ENCODE data around the gene ADAMTS18.

ADAMTS18 gene

DNA sequence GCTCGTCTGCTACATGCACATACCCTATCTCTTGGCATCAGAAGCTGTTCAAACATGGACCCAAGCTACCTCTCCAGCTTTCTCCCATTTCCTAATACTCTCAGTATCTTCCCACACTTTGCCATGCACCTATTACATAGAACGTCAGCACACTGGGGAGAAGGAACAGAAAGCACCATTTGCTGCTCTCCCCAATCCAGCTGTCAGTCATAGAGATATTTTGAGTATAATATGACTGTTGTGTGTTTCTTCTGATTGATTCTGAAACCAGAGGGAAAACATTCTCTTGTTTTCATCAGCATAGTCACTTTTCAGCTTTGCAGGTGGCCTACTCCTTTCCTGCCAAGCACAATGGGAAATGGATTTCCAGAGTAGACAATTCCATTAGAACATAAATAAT lies 107.1 kb downstream of the ADAMTS18 start:
- DNase-seq (ENCODE audit: low spot score), result no peak

DNA sequence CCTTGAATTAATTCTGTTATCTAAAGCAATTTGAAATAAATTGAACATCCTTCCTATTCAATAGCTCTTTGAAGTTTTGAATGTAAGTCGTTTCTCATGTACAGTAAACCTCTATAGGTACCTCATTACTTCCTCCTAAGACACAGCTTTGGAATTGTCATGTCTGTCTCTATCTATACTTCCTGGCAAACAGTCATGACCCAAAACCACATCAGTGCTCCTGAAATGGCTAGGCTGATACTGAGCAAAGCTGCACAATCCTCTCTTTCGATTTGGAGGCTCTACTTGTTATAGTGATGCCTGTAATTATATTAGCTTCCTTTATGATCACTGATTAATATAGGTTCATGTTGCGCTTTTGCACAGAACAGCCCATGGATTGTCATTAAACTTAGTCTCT lies 110.1 kb downstream of the ADAMTS18 start:
- no peak for DNase-seq (ENCODE audit: low spot score)

DNA sequence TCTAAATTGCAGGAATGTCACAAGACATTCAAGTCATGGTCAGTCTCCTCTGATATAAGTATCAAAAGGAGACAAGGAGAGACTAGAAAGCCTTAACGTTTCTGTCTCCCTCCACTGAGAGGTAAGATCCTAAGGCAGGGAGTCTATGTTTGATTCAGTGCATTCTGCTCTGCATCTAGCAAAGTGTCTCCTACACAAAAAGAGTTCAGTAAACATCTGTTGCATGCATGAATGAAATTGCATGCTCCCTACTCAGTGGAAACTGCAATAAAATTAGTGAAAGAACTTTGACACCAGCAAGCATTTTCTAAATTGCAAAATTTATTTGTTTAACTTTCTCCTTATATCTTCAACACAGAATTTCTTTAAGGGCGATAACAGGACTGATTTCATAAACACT lies 111.1 kb downstream of the ADAMTS18 start:
- no peak for DNase-seq (ENCODE audit: low spot score)

DNA sequence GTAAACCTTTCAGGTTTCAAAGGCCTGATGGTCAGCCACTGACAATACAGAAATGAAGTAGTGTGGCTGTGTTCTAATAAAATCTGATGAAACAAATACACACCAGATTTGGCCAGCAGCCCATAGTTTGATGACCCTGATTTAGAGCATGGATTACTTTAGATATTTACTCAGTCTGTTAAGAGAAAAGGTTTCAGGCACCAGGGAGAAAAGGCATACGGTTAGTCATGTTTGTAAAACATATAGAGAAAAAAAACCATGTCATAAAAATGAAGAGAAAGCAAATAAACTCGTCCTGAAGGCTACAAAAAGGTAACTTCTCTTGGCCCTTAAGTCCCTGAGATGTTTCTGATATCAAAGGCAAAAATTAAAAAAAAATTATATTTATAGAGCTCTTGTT lies 112.1 kb downstream of the ADAMTS18 start:
- DNase-seq (ENCODE audit: low spot score), result no peak

DNA sequence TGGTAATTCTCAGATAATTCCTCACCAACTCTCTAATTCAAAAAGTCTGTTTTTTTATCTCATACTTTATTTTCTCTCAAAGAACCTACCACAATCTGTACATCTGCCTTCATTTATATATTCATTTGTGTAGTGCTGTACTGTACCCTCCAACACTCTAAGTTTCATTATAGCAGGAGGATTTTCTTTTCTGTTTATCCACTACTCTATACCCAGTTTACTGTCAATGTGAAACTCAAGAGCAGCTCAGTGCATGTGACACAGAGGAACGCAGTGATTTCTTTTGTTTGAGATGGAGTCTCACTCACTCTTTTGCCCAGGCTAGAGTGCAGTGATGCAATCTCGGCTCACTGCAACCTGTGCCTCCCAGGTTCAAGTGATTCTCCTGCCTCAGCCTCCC lies 117.8 kb downstream of the ADAMTS18 start:
- DNase-seq (ENCODE audit: low spot score), result no peak

DNA sequence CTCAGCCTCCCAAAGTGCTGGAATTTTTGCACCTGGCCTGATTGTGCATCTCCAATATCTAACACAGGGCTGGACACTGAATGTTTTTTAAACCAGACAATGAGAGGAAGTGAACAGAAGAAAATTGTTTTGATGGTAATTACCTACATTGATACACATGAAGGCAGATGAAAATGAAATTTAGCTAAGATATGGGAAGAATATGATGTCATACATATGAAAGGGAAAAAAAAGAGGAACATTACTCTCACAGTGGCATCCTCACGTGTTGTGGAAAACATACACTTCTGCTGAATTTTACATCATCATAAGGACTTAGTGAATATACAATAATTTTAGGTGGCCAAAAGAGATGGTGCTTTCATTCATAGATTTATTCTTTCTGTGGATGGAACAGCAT lies 124.0 kb downstream of the ADAMTS18 start:
- no peak for DNase-seq (ENCODE audit: low spot score)

- DNase-seq (ENCODE audit: low spot score), result no peak
These were observed 126.7 kb downstream of the ADAMTS18 start for GRCh38 chr16:77308163-77308561.

GRCh38 chr16:77307426-77308162 lies 127.2 kb downstream of the ADAMTS18 start:
- DNase-seq (ENCODE audit: low spot score), result no peak

GRCh38 chr16:77306075-77306474 lies 128.8 kb downstream of the ADAMTS18 start:
- DNase-seq (ENCODE audit: low spot score), result no peak

DNA sequence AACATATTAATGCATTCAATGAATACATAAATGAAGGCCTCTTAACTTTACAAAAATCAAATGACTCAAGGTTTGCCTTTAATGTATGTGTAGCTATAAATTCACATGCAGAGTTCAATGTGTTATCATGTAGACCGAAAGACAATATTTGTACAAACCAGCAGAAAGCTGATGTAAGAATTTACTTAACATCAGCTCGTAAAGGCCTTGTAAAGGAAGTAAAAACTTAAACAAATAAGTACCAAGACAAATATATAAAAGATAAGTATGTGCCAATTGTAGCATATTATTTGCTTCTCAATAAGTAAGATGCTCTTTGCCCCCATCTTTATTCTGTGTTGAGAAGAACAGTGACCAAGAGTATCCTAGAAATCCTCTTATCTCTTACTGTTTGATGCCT lies 130.0 kb downstream of the ADAMTS18 start:
- no peak for DNase-seq (ENCODE audit: low spot score)

DNA sequence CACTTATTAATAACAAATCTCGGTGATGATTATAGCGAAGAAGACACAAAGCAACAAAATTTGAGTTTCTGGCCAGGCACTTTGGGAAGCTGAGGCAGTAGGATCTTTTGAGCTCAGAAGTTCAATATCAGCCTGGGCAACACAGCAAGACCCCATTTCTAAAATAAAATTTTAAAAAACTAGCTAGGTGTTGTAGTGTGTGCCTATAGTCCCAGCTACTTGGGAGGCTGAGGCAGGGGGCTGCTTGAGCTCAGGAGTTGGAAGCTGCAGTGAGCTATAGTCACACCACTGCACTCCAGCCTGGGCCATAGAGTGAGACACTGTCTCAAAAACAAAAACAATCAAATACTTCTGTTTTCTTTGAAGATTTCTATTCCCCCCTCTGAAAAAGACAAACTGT lies 130.7 kb downstream of the ADAMTS18 start:
- no peak for DNase-seq (ENCODE audit: low spot score)

DNA sequence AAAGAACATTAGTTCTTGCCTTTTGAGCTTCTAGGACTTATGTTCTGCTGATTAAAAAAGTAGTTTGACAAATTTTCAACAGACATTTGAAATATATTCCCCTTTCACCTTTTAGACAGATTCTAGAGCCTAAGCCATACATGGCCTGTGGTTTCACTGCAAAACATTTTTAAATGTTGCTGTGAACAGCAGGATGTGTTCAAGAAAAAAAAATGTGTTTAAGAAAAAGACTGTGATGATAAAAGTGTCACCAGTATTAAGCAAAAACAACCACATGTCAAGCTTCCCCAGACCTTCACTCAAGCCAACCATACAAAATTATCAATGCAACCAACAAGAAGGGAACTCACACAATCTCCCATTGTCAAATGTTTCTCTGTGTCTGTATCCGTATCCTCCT lies 132.2 kb downstream of the ADAMTS18 start:
- no peak for DNase-seq (ENCODE audit: low spot score)

GRCh38 chr16:77302249-77302648 lies 132.6 kb downstream of the ADAMTS18 start:
- no peak for DNase-seq (ENCODE audit: low spot score)

GRCh38 chr16:77300256-77300655 lies 134.6 kb downstream of the ADAMTS18 start:
- DNase-seq (ENCODE audit: low spot score), result no peak

DNA sequence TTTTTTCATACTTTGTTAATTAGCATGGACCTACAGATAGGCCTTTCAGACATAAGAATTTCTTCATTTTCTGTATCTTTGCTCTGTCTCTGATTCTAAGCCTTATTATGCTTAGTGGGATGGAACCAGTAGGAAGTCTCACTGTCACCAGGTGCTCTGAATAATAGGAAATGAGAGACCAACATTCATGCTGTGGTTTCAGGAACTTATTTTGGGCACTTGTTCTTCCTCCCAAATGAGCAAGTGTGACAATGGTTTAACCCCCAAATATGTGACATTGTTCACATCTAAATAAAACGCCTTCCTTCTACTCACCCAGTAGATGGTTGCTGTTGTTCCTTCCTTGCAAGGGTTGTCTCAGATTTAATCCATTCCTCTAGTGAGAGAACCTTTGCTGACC lies 135.4 kb downstream of the ADAMTS18 start:
- DNase-seq (ENCODE audit: low spot score), result no peak

GRCh38 chr16:77298418-77299360 lies 136.1 kb downstream of the ADAMTS18 start:
- DNase-seq (ENCODE audit: low spot score), result peak; percentile 15

DNA sequence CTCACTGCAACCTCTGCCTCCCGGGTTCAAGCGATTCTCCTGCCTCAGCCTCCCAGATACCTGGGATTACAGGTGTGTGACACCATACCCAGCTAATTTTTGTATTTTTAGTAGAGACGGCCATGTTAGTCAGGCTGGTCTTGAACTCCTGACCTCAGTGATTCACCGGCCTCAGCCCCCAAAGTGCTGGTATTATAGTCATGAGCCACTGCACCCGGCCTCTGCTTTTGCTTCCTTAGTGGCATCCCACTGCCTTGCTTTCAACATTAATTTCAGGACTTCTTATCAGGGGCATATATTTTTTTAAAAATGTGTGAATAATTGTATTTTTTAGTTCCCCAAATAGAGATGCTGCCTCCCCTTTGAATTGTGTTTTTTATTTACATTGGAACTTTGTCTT lies 136.8 kb downstream of the ADAMTS18 start:
- DNase-seq (ENCODE audit: low spot score), result no peak

DNA sequence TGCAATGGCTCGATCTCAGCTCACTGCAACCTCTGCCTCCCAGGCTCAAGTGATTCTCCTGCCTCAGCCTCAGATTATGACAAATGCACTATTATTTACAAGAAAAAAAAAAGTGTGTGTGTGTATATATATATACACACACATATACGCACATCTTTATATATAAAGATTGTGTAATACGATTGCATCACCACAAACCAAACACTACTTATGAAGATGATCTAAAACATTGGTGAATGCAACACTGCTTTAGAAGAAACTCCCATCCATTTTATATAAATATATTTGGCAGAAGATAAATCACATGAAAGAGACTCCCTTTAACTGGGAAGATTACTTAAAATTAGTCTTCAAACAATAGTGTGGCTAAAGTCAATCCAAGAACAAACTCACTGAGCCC lies 138.9 kb downstream of the ADAMTS18 start:
- DNase-seq (ENCODE audit: low spot score), result no peak

GRCh38 chr16:77290451-77291115 lies 144.3 kb downstream of the ADAMTS18 start:
- DNase-seq (ENCODE audit: low spot score), result no peak

DNA sequence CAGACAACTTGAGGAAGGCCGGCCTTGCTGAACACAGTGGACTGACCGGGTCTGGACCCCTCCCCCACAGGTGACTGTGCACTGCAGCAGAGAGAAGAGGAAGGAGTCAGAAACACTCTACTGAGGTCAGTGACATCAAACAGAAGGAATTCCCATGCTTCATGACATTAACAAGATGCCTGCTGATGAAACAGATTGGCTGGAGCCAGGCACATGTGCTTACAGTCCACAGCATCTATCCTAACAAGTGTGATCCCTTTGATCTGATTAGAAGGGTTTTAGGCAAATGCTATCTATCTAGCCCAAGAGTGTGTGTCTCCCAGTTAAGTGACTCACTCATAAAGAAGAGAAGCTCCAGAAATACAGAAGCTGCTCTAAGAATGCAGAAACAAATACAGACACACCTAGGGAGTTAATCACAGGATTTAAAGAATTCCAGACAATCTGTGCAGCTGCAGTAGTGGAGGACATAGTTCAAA lies 145.5 kb downstream of the ADAMTS18 start:
- DNase-seq (ENCODE audit: low spot score), result no peak

DNA sequence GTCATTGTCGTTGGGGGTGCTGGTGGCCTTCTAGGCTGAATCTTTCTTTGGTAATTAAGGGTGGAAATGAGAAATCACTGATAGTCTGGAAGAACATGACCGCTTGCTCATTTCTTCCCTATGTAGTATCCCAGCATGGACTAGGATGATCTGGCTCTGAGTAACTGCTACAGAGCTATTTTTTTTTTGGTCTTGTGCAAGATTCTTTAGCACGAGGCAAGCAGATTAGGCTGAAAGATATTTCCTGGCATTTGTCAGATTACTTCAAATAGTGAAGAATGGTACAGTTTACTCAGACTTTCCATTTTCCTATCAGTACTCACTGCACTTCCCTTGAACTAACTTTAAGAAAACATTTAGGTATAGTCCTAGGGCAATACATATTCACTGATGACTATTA lies 146.6 kb downstream of the ADAMTS18 start:
- DNase-seq (ENCODE audit: low spot score), result no peak

GRCh38 chr16:77285676-77286075 lies 149.2 kb downstream of the ADAMTS18 start:
- DNase-seq (ENCODE audit: low spot score), result no peak

- no peak for DNase-seq (ENCODE audit: low spot score)
These were observed 152.5 kb downstream of the ADAMTS18 start for GRCh38 chr16:77282345-77282744.
